K562 (cell line): ENCODE measurements around the gene TRPM2. TPM values are rescaled to one million over a fixed set of nuclear protein-coding genes. Genes with fewer than 3 reads are reported as not detected.

Experiments used
- ATAC-seq: fragments of 200-7000 bp; cut with Tn5 transposase; 3 replicates; pipeline ENCODE4 v1.9.1; 2020; ENCODE audit warnings: moderate library complexity
- BruUV-seq: library from RNA; stranded (reverse); fragments of 400-500 nt; replicated peaks from 2 replicates; lab custom pipeline; 2021; lab: Mats Ljungman, UMichigan
- CTCF ChIA-PET: fragments of 300-600 bp; formaldehyde crosslinking; extraction: SDS; loops from one replicate; lab custom pipeline; 2021; ENCODE audit warnings: low intra/inter-chr PET ratio; lab: Yijun Ruan, JAX
- POLR2A ChIA-PET: fragments of 300-600, 350-650 bp; sonication (Branson Sonifier 250); formaldehyde crosslinking; extraction: SDS; loops from one replicate; lab custom pipeline; 2021; ENCODE audit warnings: antibody characterized with exemption, inconsistent platforms; lab: Yijun Ruan, JAX
- DNase-seq, 4 experiments: peaks; one replicate each; pipeline versions ENCODE4 v3.0.0 to v3.0.0-alpha.2; 2011 to 2018; ENCODE audit warnings: low spot score in 3 of 4, mixed read lengths in 3 of 4; ENCODE audit errors: extremely low read depth in 1 of 4
- FAIRE-seq: peaks from 2 replicates; lab custom pipeline; 2011; peaks lifted over from hg19 to GRCh38; lab: Jason Lieb, UNC
- H2AFZ ChIP-seq: 2 replicates; pipeline ENCODE4 v1.6.0; 2011; ENCODE audit warnings: low read depth, low read length, control low read depth, inconsistent platforms
- H3K27ac ChIP-seq: fragments of 200-600 bp; 3 replicates; pipeline ENCODE4 v1.8.0; 2011; ENCODE audit warnings: low read depth, mild to moderate bottlenecking, control low read depth, inconsistent platforms, low read length, moderate library complexity, mixed read lengths; ENCODE audit errors: extremely low read depth
- H3K27me3 ChIP-seq, 2 experiments: fragments of 300-600 bp in 1 of 2; 2 replicates in 1 of 2; 3 replicates in 1 of 2; pipeline versions ENCODE4 v1.6.0 to v1.8.0; 2011; ENCODE audit warnings: inconsistent platforms in 2 of 2, low read length in 2 of 2, mild to moderate bottlenecking in 1 of 2, mixed read lengths in 1 of 2, moderate library complexity in 1 of 2; ENCODE audit not compliant: control insufficient read depth in 2 of 2, insufficient read depth in 2 of 2
- H3K36me3 ChIP-seq: fragments of 300-600 bp; 3 replicates; pipeline ENCODE4 v1.8.0; 2011; ENCODE audit warnings: mild to moderate bottlenecking, low read length, inconsistent platforms; ENCODE audit not compliant: control insufficient read depth, insufficient read depth
- H3K4me1 ChIP-seq, 2 experiments: fragments of 200-600 bp in 1 of 2; replicated peaks in 1 of 2; 2 replicates in 1 of 2; 3 replicates in 1 of 2; pipeline versions ENCODE4 v1.5.1 to v1.8.0; 2011; ENCODE audit warnings: inconsistent platforms in 2 of 2, low read length in 2 of 2, mild to moderate bottlenecking in 1 of 2, mixed read lengths in 1 of 2, moderate library complexity in 1 of 2; ENCODE audit not compliant: control insufficient read depth in 2 of 2, insufficient read depth in 2 of 2
- H3K4me2 ChIP-seq: 2 replicates; pipeline ENCODE4 v1.6.1; 2011; ENCODE audit warnings: low read length, control low read depth, inconsistent platforms, mixed read lengths; ENCODE audit not compliant: insufficient read depth
- H3K4me3 ChIP-seq: fragments of 200-600 bp; sonication (generic), shearing (Covaris generic); 2 replicates; pipeline ENCODE4 v1.5.1; 2016; ENCODE audit warnings: control low read depth, inconsistent platforms
- H3K79me2 ChIP-seq: fragments of 200-600 bp; 3 replicates; pipeline ENCODE4 v1.8.0; 2011; ENCODE audit warnings: low read length, inconsistent platforms; ENCODE audit not compliant: control insufficient read depth, insufficient read depth
- H3K9ac ChIP-seq, 2 experiments: 2 replicates each; pipeline versions ENCODE4 v1.6.0 to v1.6.1; 2011; ENCODE audit warnings: low read depth in 2 of 2, low read length in 2 of 2, control low read depth in 1 of 2, inconsistent platforms in 1 of 2, mild to moderate bottlenecking in 1 of 2, mixed read lengths in 1 of 2; ENCODE audit not compliant: insufficient read depth in 1 of 2
- H3K9me1 ChIP-seq: one replicate; pipeline ENCODE4 v1.6.0; 2011; ENCODE audit warnings: inconsistent platforms, mild to moderate bottlenecking, low read length, moderate library complexity; ENCODE audit not compliant: control insufficient read depth, insufficient read depth
- H3K9me3 ChIP-seq: replicated peaks from 2 replicates; pipeline ENCODE4 v1.5.1; 2011; ENCODE audit warnings: low read depth, low read length, inconsistent platforms; ENCODE audit not compliant: control insufficient read depth, insufficient read depth
- H4K20me1 ChIP-seq: replicated peaks from 2 replicates; pipeline ENCODE4 v1.6.1; 2011; ENCODE audit warnings: low read length, inconsistent platforms, mixed read lengths; ENCODE audit not compliant: control insufficient read depth, insufficient read depth
- PHF8 ChIP-seq: fragments of 200-600 bp; sonication (generic); IDR thresholded peaks from 2 replicates; pipeline ENCODE4 v1.6.1; 2012; ENCODE audit warnings: mixed run types, mild to moderate bottlenecking, inconsistent platforms, low read length, moderate library complexity, borderline replicate concordance
- TCF7L2 ChIP-seq: fragments of 150-350 bp; IDR thresholded peaks from 2 replicates; pipeline ENCODE4 v1.6.1; 2016; ENCODE audit warnings: low read depth, mild to moderate bottlenecking, low read length, moderate library complexity
- THRAP3 ChIP-seq: fragments of 450-650 bp; IDR thresholded peaks from 2 replicates; pipeline ENCODE4 v1.6.1; 2016; ENCODE audit warnings: mild to moderate bottlenecking, inconsistent platforms, borderline replicate concordance
- WGBS: fragments of 100-300 bp; shearing (Covaris generic); methylation state at CpG from one replicate; pipeline ENCODE4 v1.1.6; 2016; ENCODE audit warnings: low coverage, mixed read lengths; ENCODE audit not compliant: insufficient coverage; ENCODE audit errors: missing lambda C conversion rate; 5-methylcytosine and 5-hydroxymethylcytosine counted together
- in situ Hi-C: fragments of 300-500 bp; cut with MboI; formaldehyde crosslinking; loops from 4 replicates; pipeline ENCODE4 v1.15.0; 2018; ENCODE audit warnings: inconsistent platforms, mixed read lengths
- intact Hi-C: fragments of 100-400 bp; cut with micrococcal nuclease; formaldehyde crosslinking; loops from 2 replicates; pipeline ENCODE4 v1.14.2; 2022
- polyA plus RNA-seq, 8 experiments: library from polyadenylated mRNA; depleted of rRNA in 4 of 8; stranded (reverse) in 5 of 8; unstranded in 3 of 8; fragments of >200 nt; fragmentation: Nextera tagmentation in 2 of 8; fragmentation: Illumina TruSeq in 1 of 8; extraction: Ambion mirVana in 2 of 8; extraction: Trizol in 1 of 8; gene quantifications; 2 replicates each; pipeline versions ENCODE4 v1.2.1 to v1.2.3, GENCODE V29; 2011 to 2014; ENCODE audit warnings: inconsistent platforms in 1 of 8, missing spikeins in 1 of 8
- total RNA-seq, 7 experiments: library from RNA; depleted of rRNA in 6 of 7; stranded (reverse); fragments of >200 nt in 6 of 7; fragmentation: Illumina TruSeq in 2 of 7; extraction: Trizol in 2 of 7; gene quantifications; 2 replicates each; pipeline versions ENCODE4 v1.2.1 to v1.2.3, GENCODE V29; 2011 to 2021; ENCODE audit warnings: low replicate concordance in 1 of 7
- TF ChIP-seq, protein P1 (sequence below): fragments of 450-650 bp; IDR thresholded peaks from 2 replicates; pipeline ENCODE4 v1.6.1; 2016; ENCODE audit warnings: low read depth

The TRPM2 gene
- total and polyA plus RNA-seq, 9 of the 15 experiments (the other 6 are each of a cell fraction or from before 2014, with no cell fraction given), result 0.33 to 2.1 (median 0.98) TPM; not detected in 2

DNA sequence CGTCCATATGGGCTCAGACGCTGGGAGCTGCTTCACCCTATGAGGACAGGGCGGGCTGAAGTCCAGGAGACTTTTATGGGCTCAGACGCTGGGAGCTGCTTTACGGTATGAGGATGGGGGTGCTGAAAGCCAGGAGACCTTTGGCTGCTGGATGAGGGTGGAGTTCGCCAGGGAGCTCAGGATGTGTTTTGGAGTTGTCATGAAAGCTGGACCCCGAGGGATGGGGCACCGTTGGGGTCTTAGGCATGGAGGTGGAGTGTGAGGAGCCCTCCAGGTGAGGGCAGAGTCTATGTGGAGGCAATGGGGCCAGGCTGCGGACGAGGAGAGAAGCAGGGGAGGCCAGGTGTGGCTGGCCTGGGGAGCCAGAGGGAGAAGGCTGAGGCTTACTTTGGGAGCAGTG, 27.5 kb downstream of the TRPM2 start:
- Histone ChIP-seq H3K79me2 (no peaks in the 10 kb centered on the region), H3K27me3 (peaks cover 41 to 52% of the 10 kb centered on the region in 2 experiments), H3K4me3 (no peak overlapping the region), H3K36me3 (no peaks in the 10 kb centered on the region), H2AFZ (no peak overlapping the region), H3K27ac (no peak overlapping the region), H3K4me1 (peaks cover 0 to 3% of the 10 kb centered on the region in 2 experiments; a peak in 1 of 5 replicates), H3K4me2 (no peak overlapping the region), H3K9me1 (no peaks in the 10 kb centered on the region), H3K9me3 (no peaks in the 10 kb centered on the region), H4K20me1 (peaks cover 7% of the 10 kb centered on the region; the same call in 1 of the 2 replicates), H3K9ac (no peak overlapping the region)
- POLR2A ChIA-PET, result interaction anchor here (1.6 kb wide), 1 partner anchor 11 kb away, joined by 4 read pairs; no protein-coding TSS in a partner anchor
- DNase-seq (no peak), FAIRE-seq (no peak), ATAC-seq (no peak)
- TF ChIP-seq TCF7L2 (no peak), THRAP3 (no peak), PHF8 (no peak)
- TF ChIP-seq, protein P1, sequence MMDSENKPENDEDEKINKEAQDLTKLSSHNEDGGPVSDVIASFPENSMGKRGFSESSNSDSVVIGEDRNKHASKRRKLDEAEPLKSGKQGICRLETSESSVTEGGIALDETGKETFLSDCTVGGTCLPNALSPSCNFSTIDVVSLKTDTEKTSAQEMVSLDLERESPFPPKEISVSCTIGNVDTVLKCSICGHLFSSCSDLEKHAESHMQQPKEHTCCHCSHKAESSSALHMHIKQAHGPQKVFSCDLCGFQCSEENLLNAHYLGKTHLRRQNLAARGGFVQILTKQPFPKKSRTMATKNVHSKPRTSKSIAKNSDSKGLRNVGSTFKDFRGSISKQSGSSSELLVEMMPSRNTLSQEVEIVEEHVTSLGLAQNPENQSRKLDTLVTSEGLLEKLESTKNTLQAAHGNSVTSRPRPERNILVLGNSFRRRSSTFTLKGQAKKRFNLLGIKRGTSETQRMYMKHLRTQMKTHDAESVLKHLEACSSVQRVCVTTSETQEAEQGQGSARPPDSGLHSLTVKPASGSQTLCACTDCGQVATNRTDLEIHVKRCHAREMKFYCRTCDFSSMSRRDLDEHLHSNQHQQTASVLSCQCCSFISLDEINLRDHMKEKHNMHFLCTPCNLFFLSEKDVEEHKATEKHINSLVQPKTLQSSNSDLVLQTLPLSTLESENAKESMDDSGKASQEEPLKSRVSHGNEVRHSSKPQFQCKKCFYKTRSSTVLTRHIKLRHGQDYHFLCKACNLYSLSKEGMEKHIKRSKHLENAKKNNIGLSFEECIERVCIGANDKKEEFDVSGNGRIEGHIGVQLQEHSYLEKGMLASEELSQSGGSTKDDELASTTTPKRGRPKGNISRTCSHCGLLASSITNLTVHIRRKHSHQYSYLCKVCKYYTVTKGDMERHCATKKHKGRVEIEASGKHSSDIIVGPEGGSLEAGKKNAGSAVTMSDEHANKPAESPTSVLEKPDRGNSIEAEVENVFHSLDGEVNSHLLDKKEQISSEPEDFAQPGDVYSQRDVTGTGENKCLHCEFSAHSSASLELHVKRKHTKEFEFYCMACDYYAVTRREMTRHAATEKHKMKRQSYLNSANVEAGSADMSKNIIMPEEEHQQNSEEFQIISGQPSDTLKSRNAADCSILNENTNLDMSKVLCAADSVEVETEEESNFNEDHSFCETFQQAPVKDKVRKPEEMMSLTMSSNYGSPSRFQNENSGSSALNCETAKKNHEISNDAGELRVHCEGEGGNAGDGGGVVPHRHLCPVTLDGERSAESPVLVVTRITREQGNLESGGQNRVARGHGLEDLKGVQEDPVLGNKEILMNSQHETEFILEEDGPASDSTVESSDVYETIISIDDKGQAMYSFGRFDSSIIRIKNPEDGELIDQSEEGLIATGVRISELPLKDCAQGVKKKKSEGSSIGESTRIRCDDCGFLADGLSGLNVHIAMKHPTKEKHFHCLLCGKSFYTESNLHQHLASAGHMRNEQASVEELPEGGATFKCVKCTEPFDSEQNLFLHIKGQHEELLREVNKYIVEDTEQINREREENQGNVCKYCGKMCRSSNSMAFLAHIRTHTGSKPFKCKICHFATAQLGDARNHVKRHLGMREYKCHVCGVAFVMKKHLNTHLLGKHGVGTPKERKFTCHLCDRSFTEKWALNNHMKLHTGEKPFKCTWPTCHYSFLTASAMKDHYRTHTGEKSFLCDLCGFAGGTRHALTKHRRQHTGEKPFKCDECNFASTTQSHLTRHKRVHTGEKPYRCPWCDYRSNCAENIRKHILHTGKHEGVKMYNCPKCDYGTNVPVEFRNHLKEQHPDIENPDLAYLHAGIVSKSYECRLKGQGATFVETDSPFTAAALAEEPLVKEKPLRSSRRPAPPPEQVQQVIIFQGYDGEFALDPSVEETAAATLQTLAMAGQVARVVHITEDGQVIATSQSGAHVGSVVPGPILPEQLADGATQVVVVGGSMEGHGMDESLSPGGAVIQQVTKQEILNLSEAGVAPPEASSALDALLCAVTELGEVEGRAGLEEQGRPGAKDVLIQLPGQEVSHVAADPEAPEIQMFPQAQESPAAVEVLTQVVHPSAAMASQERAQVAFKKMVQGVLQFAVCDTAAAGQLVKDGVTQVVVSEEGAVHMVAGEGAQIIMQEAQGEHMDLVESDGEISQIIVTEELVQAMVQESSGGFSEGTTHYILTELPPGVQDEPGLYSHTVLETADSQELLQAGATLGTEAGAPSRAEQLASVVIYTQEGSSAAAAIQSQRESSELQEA, result no peak
- BruUV-seq, result no TSS peak
- intact Hi-C loops (no loop called here), in situ Hi-C loops (no loop called here)
- CTCF ChIA-PET, result no interaction called here
- 2% methylated on average over 10 of the region's 10 CpGs for WGBS
